ENCODE measurements around the gene HLA-DQA2.
"Not testable (repeated sequence)": the region's sequence is repeated elsewhere in the genome, so short reads cannot be mapped to it uniquely, and the experiment has no call there.

Gene HLA-DQA2

DNA sequence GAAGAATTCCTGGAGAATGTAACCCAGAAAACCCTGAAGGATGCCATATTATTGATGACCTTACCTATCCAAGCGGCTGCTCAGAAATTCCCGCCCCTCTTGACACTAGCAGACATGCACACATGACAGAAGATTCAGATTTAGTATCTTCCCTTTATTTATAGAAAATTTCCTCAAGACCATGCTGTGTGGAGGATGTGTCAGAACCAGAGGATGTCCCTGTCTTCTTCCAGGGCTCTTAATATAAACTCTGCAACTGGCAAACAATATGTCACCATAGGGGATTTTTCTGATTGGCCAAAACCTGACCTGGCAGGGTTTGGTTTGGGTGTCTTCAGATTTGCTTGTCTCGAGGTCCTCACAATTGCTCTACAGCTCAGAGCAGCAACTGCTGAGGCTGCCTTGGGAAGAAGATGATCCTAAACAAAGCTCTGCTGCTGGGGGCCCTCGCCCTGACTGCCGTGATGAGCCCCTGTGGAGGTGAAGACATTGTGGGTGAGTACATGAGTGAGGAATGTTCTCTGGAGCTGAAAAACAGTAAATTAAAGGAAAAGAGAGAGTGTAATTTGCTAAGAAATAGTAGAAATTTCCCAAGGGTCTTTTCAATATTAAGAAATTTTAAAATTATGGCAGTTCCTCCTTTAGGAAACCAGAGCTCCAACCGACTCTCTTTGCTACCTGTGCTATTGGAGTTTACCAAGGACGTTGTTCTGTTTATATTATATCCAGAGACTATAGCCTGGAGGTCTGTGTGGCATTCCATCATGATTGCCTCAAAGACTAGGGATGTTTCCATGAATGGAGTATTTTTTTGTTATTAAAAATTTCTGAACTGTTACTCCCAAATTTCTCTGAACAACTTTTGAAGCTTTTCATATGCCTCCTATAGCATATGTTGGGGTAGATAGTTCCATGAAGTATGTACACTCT is at the start of gene HLA-DQA2:
TSS of gene HLA-DQA2 (plus strand) at position 361 of the 930 bp plus-strand sequence. CDS start at position 414, 53 bp downstream.
- no peak within 1 kb of the TSS for H3K27ac ChIP-seq (ENCODE audit: low read length)
- H3K9me3 ChIP-seq (ENCODE audit: control insufficient read depth, low read depth, low read length): no peaks in the 10 kb centered on the region
- no peaks in the 10 kb centered on the region for H3K4me1 ChIP-seq (ENCODE audit: control insufficient read depth, low read depth, low read length)
- H3K4me3 ChIP-seq (ENCODE audit: low read length): no peak within 1 kb of the TSS
- H3K27me3 ChIP-seq (ENCODE audit: control insufficient read depth, insufficient read depth, low read length): no peaks in the 10 kb centered on the region
- H3K36me3 ChIP-seq (ENCODE audit: control insufficient read depth, low read depth, low read length): no peaks in the 10 kb centered on the region
- H3K9ac ChIP-seq (ENCODE audit: low read length): no peak within 1 kb of the TSS

DNA sequence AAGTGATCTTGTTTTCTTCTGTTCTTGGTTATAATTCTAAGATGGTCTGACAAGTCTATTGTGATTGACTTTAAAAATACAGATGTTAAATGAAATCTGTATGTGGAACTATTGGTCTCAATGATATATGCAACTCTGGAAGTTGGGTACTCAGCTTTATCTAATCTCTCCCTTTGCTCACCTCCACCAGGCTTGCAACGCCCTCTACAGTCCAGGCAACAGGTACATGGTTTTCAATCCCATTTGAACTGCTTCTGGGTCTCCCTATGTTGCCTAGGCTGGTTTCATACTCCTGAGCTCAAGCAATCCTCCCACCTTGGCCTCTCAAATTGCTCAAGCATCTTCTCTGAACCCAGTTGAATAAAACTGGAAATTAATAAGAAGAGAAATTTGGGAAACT is 49.2 kb upstream of the HLA-DQA2 start:
- Histone ChIP-seq H3K36me3 (ENCODE audit: control insufficient read depth, low read depth, low read length) (no peaks in the 10 kb centered on the region), H3K4me1 (ENCODE audit: control insufficient read depth, low read depth, low read length) (no peaks in the 10 kb centered on the region), H3K27ac (ENCODE audit: low read length) (no peak overlapping the region), H3K4me3 (ENCODE audit: low read length) (no peak overlapping the region), H3K9me3 (ENCODE audit: control insufficient read depth, low read depth, low read length) (no peaks in the 10 kb centered on the region), H3K9ac (ENCODE audit: low read length) (no peak overlapping the region), H3K27me3 (ENCODE audit: control insufficient read depth, insufficient read depth, low read length) (no peaks in the 10 kb centered on the region)

DNA sequence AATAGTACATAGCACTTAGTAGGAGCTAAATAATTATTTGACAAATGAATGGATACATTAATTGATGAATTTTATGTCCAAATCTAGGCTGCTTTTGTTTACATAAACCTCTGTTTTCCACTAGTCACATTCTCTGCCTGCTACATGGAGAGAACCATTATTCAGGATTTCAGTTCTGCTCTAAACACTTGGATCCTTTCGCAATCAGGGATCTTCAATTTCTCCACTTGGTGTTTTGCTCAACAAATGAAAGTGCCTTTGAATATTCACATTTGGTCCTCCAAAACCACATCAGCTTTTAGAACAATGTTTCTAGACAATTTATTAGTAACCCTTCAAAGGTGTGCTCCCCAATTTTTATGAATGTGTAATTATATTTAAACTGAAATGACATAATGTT is 44.2 kb upstream of the HLA-DQA2 start:
- Histone ChIP-seq H3K9me3 (ENCODE audit: control insufficient read depth, low read depth, low read length) (no peaks in the 10 kb centered on the region), H3K4me1 (ENCODE audit: control insufficient read depth, low read depth, low read length) (no peaks in the 10 kb centered on the region), H3K4me3 (ENCODE audit: low read length) (no peak overlapping the region), H3K27ac (ENCODE audit: low read length) (no peak overlapping the region), H3K9ac (ENCODE audit: low read length) (no peak overlapping the region), H3K27me3 (ENCODE audit: control insufficient read depth, insufficient read depth, low read length) (no peaks in the 10 kb centered on the region), H3K36me3 (ENCODE audit: control insufficient read depth, low read depth, low read length) (no peaks in the 10 kb centered on the region)

DNA sequence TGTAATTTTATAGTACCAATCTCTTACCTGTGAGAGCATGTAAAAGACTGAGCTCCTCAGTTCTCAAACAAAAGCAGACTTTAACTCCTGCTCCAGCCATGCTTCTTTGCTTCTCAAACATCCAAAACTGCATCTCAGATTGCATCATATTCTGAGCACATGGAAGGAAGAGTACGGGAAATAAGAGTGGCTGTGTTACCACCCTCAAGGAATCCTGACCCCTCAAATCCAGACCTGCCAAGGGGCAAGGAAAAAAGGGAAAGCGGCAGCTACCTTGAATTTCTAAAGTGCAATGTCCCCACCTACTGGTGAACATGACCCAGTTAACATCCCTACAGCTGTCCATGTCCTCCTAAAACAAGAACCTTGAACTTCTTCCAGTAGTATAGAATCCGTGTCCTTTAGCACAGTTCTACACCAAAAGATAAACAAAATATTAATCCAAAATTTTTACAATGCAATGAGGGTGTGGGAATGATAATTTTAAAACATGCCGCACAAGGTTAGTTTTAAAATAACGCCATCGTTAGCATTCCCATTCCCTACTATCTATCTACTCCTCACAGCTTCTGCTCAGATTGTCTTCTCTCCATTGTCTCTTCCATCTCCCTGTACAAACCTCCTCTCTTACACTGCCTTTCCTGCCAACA is 40.7 kb upstream of the HLA-DQA2 start:
- Histone ChIP-seq H3K4me1 (ENCODE audit: control insufficient read depth, low read depth, low read length) (no peaks in the 10 kb centered on the region), H3K27me3 (ENCODE audit: control insufficient read depth, insufficient read depth, low read length) (no peaks in the 10 kb centered on the region), H3K9ac (ENCODE audit: low read length) (no peak overlapping the region), H3K27ac (ENCODE audit: low read length) (no peak overlapping the region), H3K4me3 (ENCODE audit: low read length) (no peak overlapping the region), H3K9me3 (ENCODE audit: control insufficient read depth, low read depth, low read length) (no peaks in the 10 kb centered on the region), H3K36me3 (ENCODE audit: control insufficient read depth, low read depth, low read length) (no peaks in the 10 kb centered on the region)

DNA sequence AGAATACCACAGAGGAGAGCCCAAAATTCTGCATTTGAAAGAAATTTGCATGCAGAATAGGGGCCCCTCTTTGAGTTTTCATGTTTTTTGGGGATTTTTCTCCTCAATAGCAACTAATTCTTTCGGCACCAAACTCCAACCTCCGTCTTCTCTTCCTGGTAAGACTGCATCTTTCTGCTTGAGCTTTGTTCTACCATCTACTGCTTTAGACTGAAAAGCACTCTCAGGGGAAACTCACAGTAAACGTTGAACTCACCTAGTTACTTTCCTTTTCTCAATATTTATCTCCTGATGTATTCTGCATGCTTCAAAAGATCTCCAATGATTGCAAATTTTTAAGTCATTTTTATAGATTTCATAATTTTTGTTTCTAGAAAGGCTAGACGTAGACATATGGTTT is 37.8 kb upstream of the HLA-DQA2 start:
- H3K4me3 ChIP-seq (ENCODE audit: low read length): no peak overlapping the region
- no peak overlapping the region for H3K27ac ChIP-seq (ENCODE audit: low read length)
- H3K9ac ChIP-seq (ENCODE audit: low read length): no peak overlapping the region
- no peaks in the 10 kb centered on the region for H3K4me1 ChIP-seq (ENCODE audit: control insufficient read depth, low read depth, low read length)
- H3K27me3 ChIP-seq (ENCODE audit: control insufficient read depth, insufficient read depth, low read length): no peaks in the 10 kb centered on the region
- H3K9me3 ChIP-seq (ENCODE audit: control insufficient read depth, low read depth, low read length): no peaks in the 10 kb centered on the region
- no peaks in the 10 kb centered on the region for H3K36me3 ChIP-seq (ENCODE audit: control insufficient read depth, low read depth, low read length)

DNA sequence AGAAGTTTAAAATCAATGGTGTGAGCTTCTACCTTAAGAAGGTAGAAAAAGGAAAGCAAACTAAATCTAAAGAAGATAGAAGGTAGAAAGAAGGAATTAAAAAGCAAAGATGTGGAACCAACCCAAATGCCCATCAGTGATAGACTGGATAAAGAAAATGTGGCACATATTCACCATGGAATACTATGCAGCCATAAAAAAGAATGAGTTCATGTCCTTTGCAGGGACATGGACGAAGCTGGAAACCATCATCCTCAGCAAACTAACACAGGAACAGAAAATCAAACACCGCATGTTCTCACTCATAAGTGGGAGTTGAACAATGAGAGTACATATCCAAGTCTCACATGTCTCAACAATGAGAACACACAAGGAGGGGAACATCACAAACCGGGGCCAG is 36.0 kb upstream of the HLA-DQA2 start:
- not testable (repeated sequence) for H3K36me3 ChIP-seq (ENCODE audit: control insufficient read depth, low read depth, low read length); H3K27ac ChIP-seq (ENCODE audit: low read length); H3K4me3 ChIP-seq (ENCODE audit: low read length); H3K9ac ChIP-seq (ENCODE audit: low read length); H3K4me1 ChIP-seq (ENCODE audit: control insufficient read depth, low read depth, low read length); H3K27me3 ChIP-seq (ENCODE audit: control insufficient read depth, insufficient read depth, low read length); H3K9me3 ChIP-seq (ENCODE audit: control insufficient read depth, low read depth, low read length)

DNA sequence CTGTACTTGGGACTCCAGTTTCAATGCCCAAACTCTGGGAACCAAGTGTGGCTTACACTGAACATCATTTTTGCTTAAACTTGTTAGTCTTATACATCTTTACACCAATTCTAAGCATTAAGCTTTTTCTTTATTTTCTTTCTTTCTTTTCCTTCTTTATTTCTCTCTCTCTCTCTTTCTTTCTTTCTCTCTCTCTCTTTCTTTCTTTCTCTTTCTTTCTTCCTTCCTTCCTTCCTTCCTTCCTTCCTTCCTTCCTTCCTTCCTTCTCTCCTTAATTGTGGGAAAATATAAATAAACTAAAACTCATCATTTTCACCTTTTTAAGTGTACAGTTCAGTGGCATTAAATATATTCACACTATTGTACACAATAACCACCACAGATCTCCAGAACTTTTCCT is 31.6 kb upstream of the HLA-DQA2 start:
- no peaks in the 10 kb centered on the region for H3K4me1 ChIP-seq (ENCODE audit: control insufficient read depth, low read depth, low read length)
- no peak overlapping the region for H3K27ac ChIP-seq (ENCODE audit: low read length)
- H3K27me3 ChIP-seq (ENCODE audit: control insufficient read depth, insufficient read depth, low read length): no peaks in the 10 kb centered on the region
- no peak overlapping the region for H3K4me3 ChIP-seq (ENCODE audit: low read length)
- H3K9me3 ChIP-seq (ENCODE audit: control insufficient read depth, low read depth, low read length): no peaks in the 10 kb centered on the region
- no peak overlapping the region for H3K9ac ChIP-seq (ENCODE audit: low read length)
- H3K36me3 ChIP-seq (ENCODE audit: control insufficient read depth, low read depth, low read length): no peaks in the 10 kb centered on the region

DNA sequence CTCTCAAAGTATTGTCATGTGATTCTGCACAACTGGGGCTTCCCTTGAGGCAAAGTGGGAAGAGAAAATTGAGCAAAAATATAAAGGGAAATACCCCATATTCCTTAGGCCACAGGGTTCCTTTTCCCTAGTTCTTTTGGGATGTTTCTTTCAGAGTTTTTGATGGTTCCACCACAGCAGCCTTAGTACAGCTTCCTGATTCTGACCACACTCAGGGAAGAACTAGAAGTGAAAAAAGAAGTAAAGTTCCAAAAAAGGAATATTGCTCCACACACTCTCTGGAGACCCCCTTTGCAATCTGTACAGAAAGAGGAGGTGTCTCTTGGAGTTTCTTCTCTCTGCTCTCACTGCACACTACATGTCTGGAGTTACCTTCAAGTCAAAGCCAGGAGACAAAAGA is 27.9 kb upstream of the HLA-DQA2 start:
- H3K9me3 ChIP-seq (ENCODE audit: control insufficient read depth, low read depth, low read length): no peaks in the 10 kb centered on the region
- H3K9ac ChIP-seq (ENCODE audit: low read length): no peak overlapping the region
- no peaks in the 10 kb centered on the region for H3K4me1 ChIP-seq (ENCODE audit: control insufficient read depth, low read depth, low read length)
- no peak overlapping the region for H3K4me3 ChIP-seq (ENCODE audit: low read length)
- H3K27me3 ChIP-seq (ENCODE audit: control insufficient read depth, insufficient read depth, low read length): no peaks in the 10 kb centered on the region
- H3K36me3 ChIP-seq (ENCODE audit: control insufficient read depth, low read depth, low read length): no peaks in the 10 kb centered on the region
- no peak overlapping the region for H3K27ac ChIP-seq (ENCODE audit: low read length)

DNA sequence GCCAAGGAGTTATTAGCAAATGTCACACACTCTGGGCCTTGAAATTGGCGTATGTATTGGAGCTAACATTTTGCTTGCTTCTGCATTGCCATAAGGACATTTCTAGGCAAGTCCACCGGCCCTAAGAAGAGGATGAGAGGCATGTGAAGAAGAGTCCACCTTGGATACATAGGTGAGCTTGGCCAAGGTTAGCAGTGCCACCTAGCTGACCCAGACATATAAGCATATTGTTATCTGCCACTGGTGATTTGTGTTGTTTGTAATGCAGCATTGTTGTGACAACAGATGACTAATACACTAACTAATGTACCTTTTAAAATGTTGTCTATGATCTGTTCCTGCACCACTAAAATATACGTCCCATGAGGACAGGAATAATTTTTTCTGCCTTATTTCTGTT is 24.8 kb upstream of the HLA-DQA2 start:
- Histone ChIP-seq H3K27ac (ENCODE audit: low read length) (no peak overlapping the region), H3K4me3 (ENCODE audit: low read length) (no peak overlapping the region), H3K36me3 (ENCODE audit: control insufficient read depth, low read depth, low read length) (no peaks in the 10 kb centered on the region), H3K9ac (ENCODE audit: low read length) (no peak overlapping the region), H3K9me3 (ENCODE audit: control insufficient read depth, low read depth, low read length) (no peaks in the 10 kb centered on the region), H3K27me3 (ENCODE audit: control insufficient read depth, insufficient read depth, low read length) (no peaks in the 10 kb centered on the region), H3K4me1 (ENCODE audit: control insufficient read depth, low read depth, low read length) (no peaks in the 10 kb centered on the region)

DNA sequence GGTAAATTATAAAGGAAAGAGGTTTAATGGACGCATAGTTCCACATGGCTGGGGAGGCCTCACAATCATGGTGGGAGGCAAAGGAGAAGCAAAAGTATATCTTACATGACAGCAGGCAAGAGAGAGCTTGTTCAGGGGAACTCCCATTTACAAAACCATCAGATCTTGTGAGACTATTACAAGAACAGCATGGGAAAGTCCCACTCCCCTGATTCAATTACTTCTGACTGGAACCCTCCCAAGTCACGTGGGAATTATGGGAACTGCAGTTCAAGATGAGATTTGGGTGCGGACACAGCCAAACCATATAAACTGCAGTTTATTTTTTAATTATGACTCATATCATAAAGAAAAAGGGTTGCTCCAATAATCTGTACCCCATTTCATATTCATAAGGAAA is 22.3 kb upstream of the HLA-DQA2 start:
- no peaks in the 10 kb centered on the region for H3K4me1 ChIP-seq (ENCODE audit: control insufficient read depth, low read depth, low read length)

DNA sequence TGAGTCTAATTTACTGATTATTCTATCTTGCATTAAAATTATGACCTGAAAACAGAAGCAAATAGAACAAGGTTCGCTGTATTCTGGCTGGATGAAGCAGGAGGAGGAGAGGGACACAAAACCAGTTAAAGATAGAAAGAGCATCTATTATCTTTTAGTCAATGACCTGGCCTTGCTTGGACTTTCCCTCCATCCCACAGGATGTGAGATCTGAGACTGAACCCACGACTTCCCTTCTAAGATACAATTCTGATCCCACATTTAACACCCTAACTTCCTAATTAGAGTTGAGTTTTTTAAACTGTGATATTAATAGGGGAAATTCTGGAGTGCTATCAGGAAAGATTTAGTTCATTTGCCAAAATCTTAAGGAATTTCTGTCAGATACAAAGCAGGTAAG is 3.1 kb upstream of the HLA-DQA2 start:
- no peaks in the 10 kb centered on the region for H3K36me3 ChIP-seq (ENCODE audit: control insufficient read depth, low read depth, low read length)
- H3K27ac ChIP-seq (ENCODE audit: low read length): no peak overlapping the region
- H3K9ac ChIP-seq (ENCODE audit: low read length): no peak overlapping the region
- no peak overlapping the region for H3K4me3 ChIP-seq (ENCODE audit: low read length)
- no peaks in the 10 kb centered on the region for H3K4me1 ChIP-seq (ENCODE audit: control insufficient read depth, low read depth, low read length)
- no peaks in the 10 kb centered on the region for H3K9me3 ChIP-seq (ENCODE audit: control insufficient read depth, low read depth, low read length)
- no peaks in the 10 kb centered on the region for H3K27me3 ChIP-seq (ENCODE audit: control insufficient read depth, insufficient read depth, low read length)

More for the DNA sequence above, 22.3 kb upstream of the HLA-DQA2 start:
- Histone ChIP-seq H3K9ac (ENCODE audit: low read length) (no peak overlapping the region), H3K4me3 (ENCODE audit: low read length) (no peak overlapping the region), H3K36me3 (ENCODE audit: control insufficient read depth, low read depth, low read length) (no peaks in the 10 kb centered on the region), H3K27me3 (ENCODE audit: control insufficient read depth, insufficient read depth, low read length) (no peaks in the 10 kb centered on the region), H3K9me3 (ENCODE audit: control insufficient read depth, low read depth, low read length) (no peaks in the 10 kb centered on the region), H3K27ac (ENCODE audit: low read length) (no peak overlapping the region)

DNA sequence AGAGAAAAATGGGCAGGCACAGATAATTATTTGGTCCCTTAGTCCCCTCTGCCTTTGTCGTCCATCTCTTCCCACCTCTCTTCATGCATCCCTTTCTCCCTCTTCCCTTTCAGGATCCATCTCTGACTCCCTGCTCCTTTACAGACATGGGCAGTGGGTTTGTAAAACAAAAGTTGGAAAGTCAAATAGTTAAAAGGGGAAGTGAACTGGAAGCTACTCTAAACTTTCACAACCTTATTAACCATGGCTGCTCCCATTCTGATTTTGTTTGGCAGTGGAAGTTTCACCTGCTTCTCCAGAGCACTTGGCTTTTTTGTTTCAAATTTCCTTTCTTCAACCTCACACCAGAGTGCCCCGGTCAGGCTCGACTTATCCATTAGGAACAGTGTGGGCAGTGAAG is 1.2 kb downstream of the HLA-DQA2 start:
- H3K27ac ChIP-seq (ENCODE audit: low read length): no peak overlapping the region
- no peak overlapping the region for H3K9ac ChIP-seq (ENCODE audit: low read length)
- no peaks in the 10 kb centered on the region for H3K27me3 ChIP-seq (ENCODE audit: control insufficient read depth, insufficient read depth, low read length)
- no peaks in the 10 kb centered on the region for H3K4me1 ChIP-seq (ENCODE audit: control insufficient read depth, low read depth, low read length)
- H3K36me3 ChIP-seq (ENCODE audit: control insufficient read depth, low read depth, low read length): no peaks in the 10 kb centered on the region
- no peaks in the 10 kb centered on the region for H3K9me3 ChIP-seq (ENCODE audit: control insufficient read depth, low read depth, low read length)
- no peak overlapping the region for H3K4me3 ChIP-seq (ENCODE audit: low read length)
